SK-N-SH (cell line): ENCODE data around the gene AP1S1. TPM values are rescaled to one million over a fixed set of nuclear protein-coding genes. Genes with fewer than 3 reads are reported as not detected.

Experiments
- CTCF ChIA-PET: fragments of 300-600, 350-600 bp; formaldehyde crosslinking; extraction: SDS; loops from one replicate; lab custom pipeline; 2021; lab: Yijun Ruan, JAX
- POLR2A ChIA-PET: fragments of 350-600 bp; sonication (Branson Sonifier 250); formaldehyde crosslinking; extraction: SDS; loops from one replicate; lab custom pipeline; 2020; ENCODE audit warnings: antibody characterized with exemption, inconsistent platforms; lab: Yijun Ruan, JAX
- DNase-seq: peaks from one replicate; pipeline ENCODE4 v3.0.0; 2012
- H2AFZ ChIP-seq: fragments of 200-600 bp; sonication (generic); 2 replicates; pipeline ENCODE4 v1.8.1; 2016; ENCODE audit warnings: antibody characterized with exemption, mild to moderate bottlenecking, low read depth
- H3F3A ChIP-seq: fragments of 200-600 bp; sonication (generic); replicated peaks from 2 replicates; pipeline ENCODE3; 2016; ENCODE audit warnings: antibody characterized with exemption, mild to moderate bottlenecking; ENCODE audit not compliant: insufficient read depth
- H3K27ac ChIP-seq, 2 experiments: fragments of 200-500 bp in 1 of 2; fragments of 200-600 bp in 1 of 2; sonication (Bioruptor generic) in 1 of 2; sonication (generic), shearing (Covaris generic) in 1 of 2; 2 replicates each; pipeline versions ENCODE4 v1.5.1 to v1.6.1; 2014 to 2016; ENCODE audit warnings: low read depth in 2 of 2, inconsistent platforms in 1 of 2, low read length in 1 of 2, mild to moderate bottlenecking in 1 of 2, mixed read lengths in 1 of 2
- H3K27me3 ChIP-seq: fragments of 200-600 bp; sonication (generic), shearing (Covaris generic); 2 replicates; pipeline ENCODE4 v1.6.1; 2016; ENCODE audit warnings: mixed run types; ENCODE audit not compliant: insufficient read depth
- H3K36me3 ChIP-seq, 2 experiments: fragments of 200-500 bp in 1 of 2; fragments of 200-600 bp in 1 of 2; sonication (Bioruptor generic) in 1 of 2; sonication (generic) in 1 of 2; replicated peaks in 1 of 2; 2 replicates each; pipeline versions ENCODE3 to v1.5.1; 2014 to 2016; ENCODE audit warnings: low read length in 1 of 2, mild to moderate bottlenecking in 1 of 2; ENCODE audit not compliant: insufficient read depth in 2 of 2, control insufficient read depth in 1 of 2
- H3K4me1 ChIP-seq, 2 experiments: fragments of 200-500 bp in 1 of 2; fragments of 200-600 bp in 1 of 2; sonication (Bioruptor generic) in 1 of 2; sonication (generic), shearing (Covaris generic) in 1 of 2; 2 replicates each; pipeline versions ENCODE4 v1.5.1 to v1.6.1; 2014 to 2016; ENCODE audit warnings: low read depth in 1 of 2, low read length in 1 of 2, mixed run types in 1 of 2; ENCODE audit not compliant: insufficient read depth in 2 of 2, control insufficient read depth in 1 of 2
- H3K4me2 ChIP-seq: fragments of 200-600 bp; sonication (generic), shearing (Covaris generic); 2 replicates; pipeline ENCODE4 v1.6.1; 2017; ENCODE audit warnings: mixed run types
- H3K4me3 ChIP-seq, 2 experiments: fragments of 200-500 bp in 1 of 2; fragments of 200-600 bp in 1 of 2; sonication (Bioruptor generic) in 1 of 2; sonication (generic), shearing (Covaris generic) in 1 of 2; 2 replicates each; pipeline versions ENCODE4 v1.5.1 to v1.8.1; 2014 to 2016; ENCODE audit warnings: low read depth in 2 of 2, inconsistent platforms in 1 of 2, low read length in 1 of 2, mild to moderate bottlenecking in 1 of 2, mixed read lengths in 1 of 2, moderate library complexity in 1 of 2
- H3K79me2 ChIP-seq: fragments of 200-600 bp; sonication (generic); 2 replicates; pipeline ENCODE4 v1.8.1; 2017; ENCODE audit warnings: mild to moderate bottlenecking; ENCODE audit not compliant: insufficient read depth
- H3K9ac ChIP-seq: fragments of 200-600 bp; sonication (generic); 2 replicates; pipeline ENCODE4 v1.6.1; 2017; ENCODE audit warnings: mixed run types
- H3K9me2 ChIP-seq: fragments of 200-600 bp; sonication (generic); 2 replicates; pipeline ENCODE4 v1.6.1; 2017; ENCODE audit warnings: mixed run types
- H3K9me3 ChIP-seq: fragments of 200-600 bp; sonication (generic); 2 replicates; pipeline ENCODE4 v1.6.1; 2017; ENCODE audit warnings: mixed run types, mild to moderate bottlenecking, moderate library complexity
- H4K20me1 ChIP-seq: fragments of 200-600 bp; sonication (generic); 2 replicates; pipeline ENCODE4 v1.6.1; 2017; ENCODE audit warnings: mild to moderate bottlenecking, mixed run types; ENCODE audit not compliant: insufficient read depth
- CHD2 ChIP-seq: fragments of 150-350 bp; IDR thresholded peaks from 2 replicates; pipeline ENCODE4 v1.6.1; 2018; ENCODE audit warnings: low read length; ENCODE audit not compliant: partially characterized antibody
- ELF1 ChIP-seq: IDR thresholded peaks from 2 replicates; pipeline ENCODE4 v1.4.0; 2012
- EP300 ChIP-seq, 2 experiments: IDR thresholded peaks; 2 replicates each; pipeline versions ENCODE4 v1.4.0 to v1.6.1; 2012; ENCODE audit warnings: borderline replicate concordance in 1 of 2, low read depth in 1 of 2, low read length in 1 of 2
- FOSL2 ChIP-seq: IDR thresholded peaks from 2 replicates; pipeline ENCODE4 v1.4.0; 2012; ENCODE audit warnings: low read depth, mild to moderate bottlenecking, moderate library complexity, borderline replicate concordance
- FOXM1 ChIP-seq: IDR thresholded peaks from 2 replicates; pipeline ENCODE4 v1.4.0; 2012; ENCODE audit warnings: low read depth, mild to moderate bottlenecking
- MAX ChIP-seq: IDR thresholded peaks from 2 replicates; pipeline ENCODE4 v1.4.0; 2012; ENCODE audit warnings: low read depth
- MEF2A ChIP-seq: IDR thresholded peaks from 2 replicates; pipeline ENCODE4 v1.4.0; 2012; ENCODE audit warnings: low read depth, borderline replicate concordance
- NFIC ChIP-seq: IDR thresholded peaks from 2 replicates; pipeline ENCODE4 v1.4.0; 2012; ENCODE audit warnings: borderline replicate concordance
- POLR2AphosphoS5 ChIP-seq: IDR thresholded peaks from 2 replicates; pipeline ENCODE4 v1.6.1; 2012; ENCODE audit warnings: low read depth, low read length
- RCOR1 ChIP-seq: fragments of 150-350 bp; IDR thresholded peaks from 2 replicates; pipeline ENCODE4 v1.6.1; 2017; ENCODE audit warnings: antibody characterized with exemption, low read length
- SMC3 ChIP-seq: IDR thresholded peaks from 2 replicates; pipeline ENCODE4 v1.6.1; 2012; ENCODE audit warnings: low read depth, low read length, improper control_type of control experiment
- TCF12 ChIP-seq: IDR thresholded peaks from 2 replicates; pipeline ENCODE4 v1.4.0; 2012
- TEAD4 ChIP-seq: IDR thresholded peaks from 2 replicates; pipeline ENCODE4 v1.4.0; 2012; ENCODE audit warnings: mild to moderate bottlenecking, borderline replicate concordance; ENCODE audit not compliant: insufficient read depth
- USF1 ChIP-seq: IDR thresholded peaks from 2 replicates; pipeline ENCODE4 v1.4.0; 2012; ENCODE audit warnings: low read depth, borderline replicate concordance
- YY1 ChIP-seq: IDR thresholded peaks from 2 replicates; pipeline ENCODE4 v1.4.0; 2012; ENCODE audit warnings: low read depth, mild to moderate bottlenecking
- WGBS: methylation state at CpG from one replicate; pipeline ENCODE4 v1.1.6; 2017; ENCODE audit warnings: low lambda C conversion rate; 5-methylcytosine and 5-hydroxymethylcytosine counted together
- polyA plus RNA-seq, 3 experiments: library from polyadenylated mRNA; depleted of rRNA; stranded (reverse); fragments of >200 nt; gene quantifications; 2 replicates each; pipeline ENCODE4 v1.2.3, GENCODE V29; 2012
- TF ChIP-seq, protein P1 (sequence below): fragments of 150-350 bp; IDR thresholded peaks from 2 replicates; pipeline ENCODE4 v1.6.1; 2016; ENCODE audit warnings: mild to moderate bottlenecking, low read depth, low read length
- TF ChIP-seq, protein P2 (sequence below): IDR thresholded peaks from 2 replicates; pipeline ENCODE4 v1.6.1; 2012; ENCODE audit warnings: mild to moderate bottlenecking, low read depth, low read length, moderate library complexity

The AP1S1 gene
- polyA plus RNA-seq, 1 of the 3 experiments (the other 2 are of a cell fraction) = 616 TPM

GRCh38 chr7:101185258-101185839, 31.1 kb downstream of the AP1S1 start:
- DNase-seq = no peak
- WGBS = 51% methylated on average over 5 of the region's 5 CpGs
- H3K9me2 ChIP-seq = no peaks in the 10 kb centered on the region
- CTCF ChIA-PET = interaction anchor here (0.7 to 7.2 kb wide), 9 partner anchors 9 to 132 kb away, joined by 3 to 51 read pairs (median 4); partner anchors contain the start of genes AP1S1 and VGF
- TF ChIP-seq NFIC = no peak
- 0 out of 2 replicates have a peak, but pooled peaks have one; percentile 20 for TF ChIP-seq POLR2AphosphoS5
- TF ChIP-seq MAX = peak; percentile 66
- TF ChIP-seq CHD2 = no peak
- TF ChIP-seq FOSL2 = peak; percentile 79
- no peak for TF ChIP-seq TCF12
- TF ChIP-seq RCOR1 = no peak
- TF ChIP-seq, protein P1, sequence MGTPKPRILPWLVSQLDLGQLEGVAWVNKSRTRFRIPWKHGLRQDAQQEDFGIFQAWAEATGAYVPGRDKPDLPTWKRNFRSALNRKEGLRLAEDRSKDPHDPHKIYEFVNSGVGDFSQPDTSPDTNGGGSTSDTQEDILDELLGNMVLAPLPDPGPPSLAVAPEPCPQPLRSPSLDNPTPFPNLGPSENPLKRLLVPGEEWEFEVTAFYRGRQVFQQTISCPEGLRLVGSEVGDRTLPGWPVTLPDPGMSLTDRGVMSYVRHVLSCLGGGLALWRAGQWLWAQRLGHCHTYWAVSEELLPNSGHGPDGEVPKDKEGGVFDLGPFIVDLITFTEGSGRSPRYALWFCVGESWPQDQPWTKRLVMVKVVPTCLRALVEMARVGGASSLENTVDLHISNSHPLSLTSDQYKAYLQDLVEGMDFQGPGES = no peak
- no peak for TF ChIP-seq ELF1
- TF ChIP-seq TEAD4 = no peak
- TF ChIP-seq, all 33 proteins: peak for 3
- H3K4me3 ChIP-seq = no peak overlapping the region
- H3K36me3 ChIP-seq = no peaks in the 10 kb centered on the region
- POLR2A ChIA-PET = interaction anchor here (0.6 kb wide), 1 partner anchor 727 kb away, joined by 4 read pairs; no protein-coding TSS in a partner anchor
- peak overlapping the region in 1 of 2 experiments; percentile 37; a peak in 2 of 4 replicates for H3K27ac ChIP-seq
- H3K27me3 ChIP-seq = peaks cover 6% of the 10 kb centered on the region; the same call in 1 of the 2 replicates
- peaks cover 0 to 8% of the 10 kb centered on the region in 2 experiments; a peak in 1 of 4 replicates for H3K4me1 ChIP-seq
- H3K9me3 ChIP-seq = no peaks in the 10 kb centered on the region
- H3K79me2 ChIP-seq = no peaks in the 10 kb centered on the region
- peaks cover 16% of the 10 kb centered on the region for H3F3A ChIP-seq
- H4K20me1 ChIP-seq = no peaks in the 10 kb centered on the region
- H3K4me2 ChIP-seq = no peak overlapping the region; the same call in 1 of the 2 replicates
- no peak overlapping the region for H2AFZ ChIP-seq
- no peak overlapping the region for H3K9ac ChIP-seq

DNA sequence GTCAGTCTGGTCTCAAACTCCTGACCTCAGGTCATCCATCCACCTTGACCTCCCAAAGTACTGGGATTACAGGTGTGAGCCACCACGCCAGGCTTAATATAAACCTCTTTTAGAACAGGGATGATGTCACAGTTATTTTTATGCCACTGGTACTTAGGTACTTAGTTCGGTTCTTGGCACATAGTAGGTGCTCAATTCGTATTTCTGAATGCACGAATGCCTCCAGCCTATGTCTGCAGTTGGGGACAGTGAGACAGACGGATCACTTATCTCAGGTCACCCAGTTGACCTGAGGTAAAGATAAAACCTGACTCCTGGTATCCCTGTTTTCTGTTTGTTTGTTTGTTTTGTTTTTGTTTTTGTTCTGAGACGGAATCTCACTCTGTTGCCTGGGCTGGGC, 31.9 kb downstream of the AP1S1 start:
- 71% methylated on average over 6 of the region's 6 CpGs for WGBS
- H4K20me1 ChIP-seq = no peaks in the 10 kb centered on the region
- no peaks in the 10 kb centered on the region for H3K36me3 ChIP-seq
- H3K79me2 ChIP-seq = no peaks in the 10 kb centered on the region
- peaks cover 0 to 3% of the 10 kb centered on the region in 2 experiments; a peak in 1 of 4 replicates for H3K4me1 ChIP-seq
- no peaks in the 10 kb centered on the region for H3K27me3 ChIP-seq
- no peak overlapping the region for H3K4me3 ChIP-seq
- DNase-seq = no peak
- POLR2A ChIA-PET = no interaction called here
- no peaks in the 10 kb centered on the region for H3K9me3 ChIP-seq
- H3K9me2 ChIP-seq = no peaks in the 10 kb centered on the region
- no peak overlapping the region for H3K27ac ChIP-seq
- H3F3A ChIP-seq = peaks cover 16% of the 10 kb centered on the region
- no peak overlapping the region for H3K9ac ChIP-seq
- H3K4me2 ChIP-seq = no peak overlapping the region
- CTCF ChIA-PET = interaction anchor here (1.5 to 7.2 kb wide), 5 partner anchors 9 to 47 kb away, joined by 3 to 51 read pairs (median 3); no protein-coding TSS in a partner anchor
- no peak overlapping the region for H2AFZ ChIP-seq
- TF ChIP-seq YY1 (no peak), CHD2 (no peak), TCF12 (no peak), POLR2AphosphoS5 (no peak), EP300 (IDR thresholded peaks at IDR 0.05; ENCODE audit: borderline replicate concordance in 1 of 2, low read depth in 1 of 2, low read length in 1 of 2) (no peak), SMC3 (no peak), NFIC (no peak), RCOR1 (no peak), MEF2A (no peak), FOXM1 (no peak), USF1 (no peak)
- TF ChIP-seq, protein P2, sequence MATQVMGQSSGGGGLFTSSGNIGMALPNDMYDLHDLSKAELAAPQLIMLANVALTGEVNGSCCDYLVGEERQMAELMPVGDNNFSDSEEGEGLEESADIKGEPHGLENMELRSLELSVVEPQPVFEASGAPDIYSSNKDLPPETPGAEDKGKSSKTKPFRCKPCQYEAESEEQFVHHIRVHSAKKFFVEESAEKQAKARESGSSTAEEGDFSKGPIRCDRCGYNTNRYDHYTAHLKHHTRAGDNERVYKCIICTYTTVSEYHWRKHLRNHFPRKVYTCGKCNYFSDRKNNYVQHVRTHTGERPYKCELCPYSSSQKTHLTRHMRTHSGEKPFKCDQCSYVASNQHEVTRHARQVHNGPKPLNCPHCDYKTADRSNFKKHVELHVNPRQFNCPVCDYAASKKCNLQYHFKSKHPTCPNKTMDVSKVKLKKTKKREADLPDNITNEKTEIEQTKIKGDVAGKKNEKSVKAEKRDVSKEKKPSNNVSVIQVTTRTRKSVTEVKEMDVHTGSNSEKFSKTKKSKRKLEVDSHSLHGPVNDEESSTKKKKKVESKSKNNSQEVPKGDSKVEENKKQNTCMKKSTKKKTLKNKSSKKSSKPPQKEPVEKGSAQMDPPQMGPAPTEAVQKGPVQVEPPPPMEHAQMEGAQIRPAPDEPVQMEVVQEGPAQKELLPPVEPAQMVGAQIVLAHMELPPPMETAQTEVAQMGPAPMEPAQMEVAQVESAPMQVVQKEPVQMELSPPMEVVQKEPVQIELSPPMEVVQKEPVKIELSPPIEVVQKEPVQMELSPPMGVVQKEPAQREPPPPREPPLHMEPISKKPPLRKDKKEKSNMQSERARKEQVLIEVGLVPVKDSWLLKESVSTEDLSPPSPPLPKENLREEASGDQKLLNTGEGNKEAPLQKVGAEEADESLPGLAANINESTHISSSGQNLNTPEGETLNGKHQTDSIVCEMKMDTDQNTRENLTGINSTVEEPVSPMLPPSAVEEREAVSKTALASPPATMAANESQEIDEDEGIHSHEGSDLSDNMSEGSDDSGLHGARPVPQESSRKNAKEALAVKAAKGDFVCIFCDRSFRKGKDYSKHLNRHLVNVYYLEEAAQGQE = no peak
- TF ChIP-seq, protein P1 = no peak
